HG03469 (cell line): Measurements from ENCODE around the gene CNTNAP2.

Experiments
- ATAC-seq: cut with Tn5 transposase; IDR thresholded peaks from one replicate; pipeline ENCODE4 v1.9.1; 2021; ENCODE audit warnings: mild to moderate bottlenecking, moderate library complexity, moderate number of reproducible peaks; ENCODE audit not compliant: unreplicated experiment

Gene CNTNAP2

DNA sequence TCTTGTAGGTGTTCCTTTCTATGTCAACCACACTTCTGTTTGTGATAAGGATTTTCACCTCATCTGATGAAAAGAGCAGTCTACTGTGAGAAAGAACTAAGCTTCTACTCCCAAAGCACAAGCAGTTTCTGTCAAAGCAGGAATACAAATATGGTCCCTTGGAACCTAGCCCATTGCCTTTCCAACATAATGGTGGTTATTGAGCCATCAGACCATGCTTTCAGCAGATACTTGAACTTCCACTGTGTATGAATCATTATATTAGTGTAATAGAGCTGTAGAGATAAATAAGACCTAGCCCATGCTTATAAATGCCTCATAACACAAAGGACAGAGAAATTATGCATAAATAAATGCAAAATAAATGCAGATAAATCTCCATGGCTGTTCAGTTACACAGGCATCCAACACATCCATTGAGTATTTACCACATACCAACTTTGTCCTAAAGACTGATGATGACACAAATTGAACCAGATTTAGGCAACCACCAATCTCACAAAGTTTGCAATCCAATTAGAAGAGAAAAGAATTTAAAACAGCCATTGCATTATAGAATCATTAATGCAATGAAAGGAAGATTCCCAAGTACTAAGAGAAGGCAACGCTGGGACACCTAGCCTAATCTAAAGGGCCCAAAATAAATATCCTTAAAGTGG lies 1744.6 kb downstream of the CNTNAP2 start:
- ATAC-seq, result no peak

DNA sequence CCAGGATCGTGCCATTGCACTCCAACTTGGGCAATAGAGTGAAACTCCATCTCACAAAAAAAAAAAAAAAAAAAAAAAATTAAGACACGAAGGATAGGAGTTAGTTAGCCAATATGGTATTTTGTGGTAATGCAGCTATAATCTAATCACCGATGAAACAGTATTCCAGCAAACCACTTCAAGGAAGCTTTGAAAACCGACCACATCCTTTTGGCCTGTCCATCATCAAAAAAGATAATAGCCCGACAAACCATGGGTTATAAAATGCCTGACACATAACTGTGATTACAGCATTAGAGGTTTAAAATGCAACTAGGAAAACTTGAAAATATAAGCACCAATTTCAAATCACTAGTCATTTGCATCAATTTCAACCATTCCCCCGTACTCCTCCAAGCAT lies 1745.3 kb downstream of the CNTNAP2 start:
- ATAC-seq, result no peak

DNA sequence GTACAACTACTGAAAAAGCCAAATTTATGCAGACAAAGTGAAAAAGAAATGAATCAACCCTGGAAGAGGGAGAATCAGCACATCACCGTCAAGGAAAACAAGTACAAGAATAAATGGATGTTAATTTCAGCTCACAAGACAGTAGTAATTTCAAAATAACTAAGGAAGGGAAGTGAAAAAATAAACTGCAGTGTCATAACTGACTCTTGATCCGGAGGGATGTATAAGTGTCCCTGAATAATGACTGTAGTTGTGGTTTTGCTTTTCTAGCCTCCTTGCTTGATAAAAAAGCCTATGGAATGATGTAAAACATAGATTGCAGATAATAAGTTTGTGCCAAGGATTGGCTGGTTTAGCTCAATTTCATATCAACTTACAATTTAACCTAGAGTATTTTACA lies 1752.9 kb downstream of the CNTNAP2 start:
- ATAC-seq, result no peak

DNA sequence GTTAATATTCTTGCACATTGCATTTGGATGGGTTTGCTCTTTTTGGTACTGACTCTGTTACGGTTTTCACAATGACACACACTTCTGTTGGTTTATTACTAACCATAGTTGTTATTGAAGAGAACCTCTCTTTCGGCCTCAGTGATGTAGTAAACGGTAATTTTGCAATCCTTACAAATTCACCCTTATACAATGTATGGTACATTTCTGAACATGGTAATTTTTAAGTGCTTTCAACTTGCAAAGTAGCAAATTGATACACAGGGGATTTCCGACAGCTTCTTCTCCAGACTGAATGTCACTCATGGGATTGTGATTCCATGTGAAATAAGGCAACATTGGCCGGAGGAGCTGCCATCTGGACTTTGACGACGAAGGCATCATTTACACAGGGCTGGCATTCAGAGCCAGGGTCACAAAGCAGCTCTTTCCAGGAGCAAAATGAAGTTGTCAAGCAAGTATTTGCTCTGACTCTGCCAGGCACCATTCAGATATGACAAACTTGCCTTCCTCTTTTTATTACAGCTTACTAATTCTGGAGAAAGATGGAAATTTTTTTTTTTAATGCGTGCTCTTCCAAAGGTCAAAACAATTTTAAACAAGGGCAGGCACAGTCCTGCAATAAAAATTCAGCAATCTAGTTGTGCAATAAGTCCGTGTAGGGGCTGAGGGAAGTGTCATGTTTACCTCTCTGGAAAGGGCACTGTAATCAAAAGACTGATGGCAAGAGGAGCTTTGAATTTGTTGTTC lies 1762.5 kb downstream of the CNTNAP2 start:
- no peak for ATAC-seq

DNA sequence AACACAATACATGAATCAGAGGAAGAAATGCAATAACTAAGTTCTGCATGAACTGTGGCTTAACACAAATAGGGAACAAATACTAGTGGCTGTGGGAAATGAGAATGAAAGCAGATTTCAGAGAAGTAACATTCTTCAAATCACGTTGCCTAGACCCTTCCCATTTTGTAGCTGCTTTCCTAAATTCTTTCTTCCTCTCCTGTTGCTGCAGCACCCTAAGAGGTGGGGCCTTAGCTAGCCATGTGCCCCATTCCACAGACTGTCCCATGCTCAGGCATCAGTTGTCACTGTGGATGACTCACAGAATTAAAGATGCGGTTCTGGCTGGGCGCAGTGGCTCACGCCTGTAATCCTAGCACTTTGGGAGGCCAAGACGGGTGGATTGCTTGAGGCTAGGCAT lies 1769.3 kb downstream of the CNTNAP2 start:
- no peak for ATAC-seq

DNA sequence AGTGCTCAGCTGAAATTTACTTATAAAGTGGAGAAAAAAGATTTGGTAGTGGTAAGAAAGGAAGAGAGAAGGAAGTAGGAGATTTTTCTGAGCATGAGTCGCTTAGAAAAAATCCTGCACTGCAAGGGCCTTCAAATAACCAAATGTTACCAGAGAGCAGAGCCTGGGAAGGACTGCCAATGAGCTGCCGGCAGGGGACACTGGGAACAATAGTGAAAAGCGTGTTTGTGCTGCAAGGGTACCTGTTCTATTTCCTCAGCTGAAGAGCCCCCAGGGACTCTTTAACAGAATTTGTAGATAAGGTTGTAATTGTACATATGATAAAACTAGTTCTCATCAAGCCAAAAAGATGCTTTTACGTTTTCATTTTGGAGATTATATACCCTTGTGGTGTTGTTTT lies 1777.7 kb downstream of the CNTNAP2 start:
- ATAC-seq, result no peak

DNA sequence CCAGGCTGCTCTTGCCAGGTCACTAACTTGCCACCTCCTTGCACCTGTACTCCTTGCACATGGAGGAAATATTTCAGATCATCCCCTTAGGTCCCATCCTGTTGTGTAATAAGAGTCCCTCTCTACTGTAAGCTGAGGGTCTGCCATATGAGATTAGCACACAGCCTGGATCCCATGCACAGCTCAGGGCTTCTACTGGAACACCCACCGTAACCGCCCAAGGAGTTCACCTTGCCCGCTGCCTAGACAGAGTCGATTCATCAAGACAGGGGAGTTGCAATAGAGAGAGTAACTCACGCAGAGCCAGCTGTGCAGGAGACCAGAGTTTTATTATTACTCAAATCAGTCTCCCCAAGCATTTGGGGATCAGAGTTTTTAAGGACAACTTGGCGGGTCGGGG lies 1779.5 kb downstream of the CNTNAP2 start:
- no peak for ATAC-seq

DNA sequence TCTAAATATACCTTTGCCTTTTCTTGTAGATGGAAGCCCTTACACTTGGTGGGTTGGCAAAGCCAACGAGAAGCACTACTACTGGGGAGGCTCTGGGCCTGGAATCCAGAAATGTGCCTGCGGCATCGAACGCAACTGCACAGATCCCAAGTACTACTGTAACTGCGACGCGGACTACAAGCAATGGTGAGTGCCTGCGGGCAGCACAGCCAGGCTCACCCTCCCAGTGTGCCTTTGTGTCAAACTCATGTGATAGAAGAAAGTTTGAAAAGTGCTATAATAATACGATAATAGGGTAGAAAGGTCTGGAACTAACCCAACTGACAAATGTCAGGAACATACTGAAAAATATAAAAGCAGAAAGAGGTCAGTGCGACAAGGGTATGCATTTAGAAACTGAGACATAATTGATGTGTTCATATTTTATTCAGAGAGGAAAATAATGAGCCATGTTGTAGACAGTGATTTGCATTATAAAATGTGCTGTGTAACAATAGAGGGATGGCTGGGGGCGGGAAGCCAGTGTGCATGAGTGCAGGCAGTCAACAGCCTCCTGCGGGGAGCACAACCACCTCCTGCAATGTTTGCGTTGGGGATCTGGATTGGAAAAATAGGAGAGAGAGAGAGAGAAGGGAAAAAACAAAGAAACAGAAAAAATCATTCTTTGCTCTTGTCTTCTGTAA lies 1787.1 kb downstream of the CNTNAP2 start:
- no peak for ATAC-seq

DNA sequence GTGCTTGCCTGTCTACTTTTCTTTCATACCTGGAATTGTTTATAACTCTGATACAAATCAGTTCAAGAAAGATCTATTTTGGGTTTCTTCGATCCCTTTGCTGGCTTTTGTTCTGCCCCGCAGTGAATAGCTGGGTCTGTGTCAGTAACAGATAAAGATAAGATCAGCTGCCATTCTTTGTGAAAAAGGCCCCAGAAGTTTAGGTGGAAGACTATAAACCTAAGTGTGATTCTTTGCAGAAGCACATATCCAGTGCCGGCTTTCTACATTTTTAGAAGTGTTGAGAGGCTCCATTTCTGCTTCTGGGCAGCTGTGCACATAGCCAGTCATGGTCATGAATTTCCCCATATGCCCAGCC lies 1787.6 kb downstream of the CNTNAP2 start:
- ATAC-seq, result no peak

DNA sequence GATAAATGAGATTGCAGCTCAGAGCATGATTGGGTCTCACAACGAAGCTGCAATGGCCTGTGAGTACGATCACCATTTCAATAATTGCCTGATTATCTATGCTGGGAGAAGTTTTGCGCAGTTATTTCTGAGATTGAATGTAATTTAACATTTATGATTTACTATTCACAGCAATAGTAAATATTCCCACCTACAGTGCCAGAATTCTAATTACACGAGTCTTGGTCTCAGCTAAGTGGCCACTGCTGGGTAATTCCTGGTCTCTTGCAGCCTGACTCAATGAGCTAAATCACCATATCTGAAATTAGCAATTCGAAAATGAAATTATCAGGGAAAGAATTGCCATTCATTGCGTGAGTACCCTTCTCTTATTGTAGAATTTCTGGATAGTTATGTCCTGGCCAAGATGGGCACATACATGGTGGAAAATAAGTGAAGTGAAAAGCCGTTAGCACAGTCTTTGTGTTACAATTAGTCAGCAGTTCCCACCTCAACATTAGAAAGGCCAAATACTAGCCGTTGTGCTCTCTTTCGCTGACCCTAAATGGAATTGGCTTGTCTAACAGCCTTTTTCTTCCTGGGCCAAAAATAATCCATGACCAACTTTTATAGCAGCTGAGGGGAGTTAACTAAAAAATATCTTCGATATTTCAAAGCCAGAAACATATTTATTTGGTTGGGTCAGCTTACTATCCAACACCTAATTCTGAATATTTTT lies 1793.0 kb downstream of the CNTNAP2 start:
- ATAC-seq, result no peak

DNA sequence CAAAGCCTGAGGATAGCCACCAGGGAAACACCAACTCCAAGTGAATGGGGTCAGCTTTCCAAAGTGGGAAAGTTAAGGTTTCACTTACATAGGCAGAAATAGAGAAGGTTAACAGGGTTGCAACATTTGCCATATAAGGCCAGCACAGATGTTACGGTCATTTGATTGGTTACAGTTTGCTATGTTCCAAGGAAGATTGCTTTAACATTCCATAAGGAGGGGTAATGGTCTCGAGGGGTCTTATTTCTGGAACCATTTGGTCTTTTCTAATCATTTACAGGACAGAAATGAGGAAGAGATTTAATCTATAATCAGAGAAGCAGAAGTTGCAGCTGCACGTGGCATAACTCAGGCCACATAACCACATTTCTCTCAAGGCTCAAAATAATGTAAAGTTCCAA lies 1794.6 kb downstream of the CNTNAP2 start:
- no peak for ATAC-seq

DNA sequence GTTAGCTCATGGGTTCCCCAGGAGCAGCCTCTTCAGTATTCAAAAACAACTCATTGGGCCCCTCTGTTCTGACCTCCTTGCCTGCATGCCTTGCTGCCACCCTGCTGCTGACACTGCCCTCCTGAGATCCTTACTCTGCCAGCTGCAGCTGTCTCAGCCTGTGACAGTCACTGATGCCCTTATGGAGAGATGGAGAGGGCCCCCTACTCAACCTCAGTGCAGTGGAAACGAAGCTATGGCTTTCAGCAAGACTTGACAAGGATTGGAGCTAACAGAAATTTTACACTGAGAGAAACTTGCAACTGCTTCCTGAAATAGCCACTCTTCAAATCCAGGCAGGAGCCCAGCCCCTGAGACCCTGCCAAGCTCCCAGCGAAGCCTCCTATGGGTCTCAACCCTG lies 1795.7 kb downstream of the CNTNAP2 start:
- ATAC-seq, result no peak

DNA sequence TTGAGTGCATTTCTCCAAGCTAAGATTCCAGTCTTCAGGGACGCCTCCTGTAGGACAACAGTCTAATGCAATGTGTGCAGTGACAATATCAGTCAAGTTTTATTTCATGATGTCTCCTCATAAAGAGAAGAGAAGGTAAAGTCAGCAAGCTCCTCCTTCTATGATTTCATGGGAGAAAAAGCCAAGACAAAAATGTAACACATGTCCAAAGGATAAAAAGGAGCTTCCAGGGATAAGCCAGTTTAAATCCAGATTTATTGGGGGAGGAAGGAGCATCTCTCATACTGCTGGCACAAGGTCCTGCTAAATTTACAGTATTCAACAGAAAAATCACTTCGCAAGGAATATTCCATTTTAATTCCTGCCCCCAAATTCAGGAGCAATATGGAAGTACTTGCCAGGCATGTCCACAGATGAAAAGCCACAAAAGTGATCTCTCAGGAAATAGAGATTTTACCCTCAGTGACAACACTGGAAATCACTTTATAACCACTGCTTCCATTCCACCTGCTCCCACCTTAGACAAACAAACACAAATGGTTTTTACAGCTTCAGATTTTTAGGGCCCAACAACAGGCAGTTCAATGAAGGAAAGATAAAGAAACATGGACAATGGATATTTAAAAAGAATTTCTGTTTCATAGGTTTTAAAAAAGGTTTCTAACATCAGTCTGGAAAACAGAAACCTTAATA lies 1796.5 kb downstream of the CNTNAP2 start:
- ATAC-seq, result no peak

DNA sequence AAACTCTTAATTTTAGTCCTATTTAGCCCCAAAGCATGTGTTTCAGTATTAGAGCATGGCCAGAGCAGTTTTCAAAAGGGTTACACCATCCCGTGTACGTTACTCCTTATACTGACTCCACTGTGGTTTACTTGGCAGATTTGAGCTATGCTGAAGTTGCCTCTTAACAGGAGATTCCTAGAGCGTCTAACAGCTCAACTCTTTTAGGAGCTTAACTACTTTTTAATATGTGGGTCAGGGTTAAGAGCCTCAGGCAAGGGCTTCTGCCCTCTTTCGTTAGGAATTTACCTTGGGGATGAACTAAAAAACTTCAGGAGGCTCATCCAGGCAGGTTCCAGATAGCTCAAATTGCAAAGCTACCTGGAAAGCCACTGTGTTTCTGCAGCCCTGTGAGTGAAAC lies 1799.2 kb downstream of the CNTNAP2 start:
- no peak for ATAC-seq

DNA sequence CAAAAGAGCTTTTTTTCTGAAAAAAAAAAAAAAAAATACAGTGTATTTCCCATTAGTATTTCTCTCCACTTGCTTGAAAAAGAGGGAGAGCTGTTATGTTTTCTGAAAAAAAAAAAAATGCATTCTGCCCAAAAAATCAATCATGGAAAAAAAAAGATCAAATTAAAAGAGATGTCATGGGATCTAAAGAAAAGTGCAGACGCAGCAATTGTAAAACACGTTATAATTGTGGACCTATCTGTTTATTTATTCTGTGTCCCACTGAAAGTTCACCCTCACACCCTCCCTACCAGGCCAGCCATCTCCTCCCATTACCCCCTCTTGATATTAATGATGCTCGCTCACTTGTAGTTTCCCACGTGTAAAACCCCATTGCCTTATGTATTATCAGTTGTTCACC lies 1800.0 kb downstream of the CNTNAP2 start:
- ATAC-seq, result no peak

DNA sequence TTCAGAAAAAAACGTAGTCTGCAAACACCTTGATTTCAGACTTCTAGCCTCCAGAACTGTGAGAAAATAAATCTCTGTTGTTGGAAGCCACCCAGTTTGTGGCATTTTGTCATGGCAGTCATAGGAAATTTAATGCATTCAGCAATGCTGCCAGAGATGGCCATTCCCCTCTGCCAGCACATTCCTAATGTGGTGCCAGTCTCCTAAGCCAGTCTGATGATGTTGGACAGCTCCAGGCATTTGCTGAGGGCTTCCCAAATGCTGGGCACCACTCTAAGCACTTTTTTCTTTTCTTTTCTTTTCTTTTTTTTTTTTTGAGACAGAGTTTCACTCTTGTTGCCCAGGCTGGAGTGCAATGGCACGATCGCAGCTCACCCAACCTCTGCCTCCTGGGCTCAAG lies 1807.2 kb downstream of the CNTNAP2 start:
- ATAC-seq, result no peak

DNA sequence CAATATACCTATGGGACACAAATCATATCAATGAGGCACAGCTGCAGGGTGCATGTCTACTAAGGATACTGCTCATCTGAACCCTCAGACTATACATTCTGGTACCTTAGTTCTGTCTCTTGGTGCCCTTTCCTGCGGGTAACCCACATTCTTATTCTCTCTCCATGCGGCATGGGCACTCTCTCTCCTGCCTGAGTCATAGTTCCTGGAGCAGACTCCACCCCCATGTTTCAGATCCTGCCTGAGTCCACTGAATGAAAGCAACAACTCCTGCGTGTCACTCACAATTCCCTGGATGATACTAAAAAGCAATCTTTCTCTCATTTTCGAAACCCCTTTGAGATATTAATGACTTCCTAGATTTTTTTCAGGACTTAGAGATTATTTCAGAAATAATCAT lies 1820.8 kb downstream of the CNTNAP2 start:
- ATAC-seq, result no peak

DNA sequence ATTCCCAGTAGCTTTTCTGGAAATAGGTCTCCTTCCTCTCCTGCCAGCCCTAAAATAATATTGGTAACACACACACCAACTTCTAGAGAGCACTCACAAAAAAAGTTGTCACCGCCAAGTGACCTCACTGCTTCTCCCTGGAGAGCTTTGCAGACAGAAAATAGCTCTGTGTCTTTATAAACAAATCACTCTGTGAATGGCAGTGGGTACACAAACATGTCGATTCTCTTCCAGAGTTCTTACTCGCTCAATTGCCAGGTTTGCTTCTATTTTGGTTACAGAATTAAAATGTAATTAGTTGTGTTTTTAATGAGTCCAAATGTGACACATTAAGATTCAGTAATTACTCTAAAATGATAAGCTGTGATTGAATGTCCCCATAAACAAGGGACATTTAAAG lies 1824.8 kb downstream of the CNTNAP2 start:
- no peak for ATAC-seq

DNA sequence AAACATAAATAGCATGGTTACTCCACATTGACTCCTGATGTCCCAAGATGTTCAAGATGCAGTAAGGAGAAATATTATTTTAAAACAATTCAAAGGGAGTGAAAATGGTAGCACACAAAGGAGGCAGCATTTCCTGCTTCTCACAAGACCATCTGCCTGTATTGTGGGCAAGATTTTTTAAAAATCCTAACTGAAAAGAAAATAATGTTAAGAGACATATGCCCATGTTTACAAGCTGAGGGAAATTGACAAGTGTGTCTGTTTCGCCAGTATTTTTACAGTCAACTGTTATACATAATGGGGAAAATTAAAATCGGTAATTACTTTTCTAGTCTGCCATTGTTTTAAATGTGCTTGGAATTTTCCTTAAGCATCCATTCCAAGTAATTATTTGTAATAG lies 1827.7 kb downstream of the CNTNAP2 start:
- no peak for ATAC-seq

DNA sequence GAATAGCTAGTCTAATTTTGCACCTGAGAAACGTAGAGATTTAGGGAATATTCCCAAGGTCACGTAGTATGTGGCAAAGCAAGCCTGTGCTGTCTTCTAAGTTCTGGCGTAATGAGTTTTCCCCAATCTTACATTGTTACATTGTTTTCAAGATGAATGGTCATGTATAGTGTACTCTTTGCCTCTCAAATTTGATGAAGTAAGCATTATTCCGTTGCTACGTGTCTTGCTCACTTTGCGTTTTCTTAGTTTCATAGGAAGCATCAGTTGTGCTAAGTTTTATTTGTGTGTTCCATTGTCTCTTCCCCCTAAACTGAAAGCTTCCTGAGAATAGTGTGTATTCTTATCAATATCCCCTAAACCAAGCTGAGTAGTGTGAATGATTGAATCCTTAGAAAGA lies 1836.3 kb downstream of the CNTNAP2 start:
- no peak for ATAC-seq

DNA sequence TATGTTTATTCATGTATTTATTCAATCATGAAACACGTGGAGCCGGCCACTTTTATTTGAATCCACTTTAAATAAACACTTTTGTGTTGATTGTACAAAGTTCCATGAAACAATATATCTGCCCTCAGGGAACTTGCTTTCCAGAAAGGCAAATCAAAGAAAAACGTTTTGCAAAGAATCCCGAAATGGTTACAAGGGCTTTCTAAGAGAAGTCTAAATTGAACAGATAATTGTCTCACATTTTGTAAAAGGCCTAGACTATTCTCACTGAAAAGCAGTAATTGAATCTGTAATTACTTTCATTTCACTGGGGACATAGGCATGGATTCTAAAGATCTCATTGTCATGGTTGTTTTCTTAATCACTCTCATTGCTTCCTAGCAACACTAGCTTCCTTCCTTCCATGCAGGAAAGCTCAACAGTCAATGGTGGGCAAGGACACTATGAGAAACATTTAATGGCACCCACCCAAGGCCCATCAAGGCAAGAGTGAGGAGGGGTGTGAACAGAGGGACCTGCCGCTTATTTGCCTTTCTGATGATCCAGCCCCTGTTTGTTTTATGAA lies 1851.5 kb downstream of the CNTNAP2 start:
- no peak for ATAC-seq
